HUDEP-2 (cell line): ENCODE results near the gene CACNA1C.
A peak's percentile ranks its signal among the peaks of the same experiment; 100 is the strongest.
"Not testable (repeated sequence)": the region's sequence is repeated elsewhere in the genome, so short reads cannot be mapped to it uniquely, and the experiment has no call there.

Experiments used
- DNase-seq, 76 experiments: peaks; one replicate each; lab custom pipeline; 2025; ENCODE audit not compliant: unreplicated experiment in 76 of 76; lab: John Stamatoyannopoulos, UW

The CACNA1C gene

GRCh38 chr12:2110127-2110526 lies 57.3 kb downstream of the CACNA1C start:
- DNase-seq = no peak

DNA sequence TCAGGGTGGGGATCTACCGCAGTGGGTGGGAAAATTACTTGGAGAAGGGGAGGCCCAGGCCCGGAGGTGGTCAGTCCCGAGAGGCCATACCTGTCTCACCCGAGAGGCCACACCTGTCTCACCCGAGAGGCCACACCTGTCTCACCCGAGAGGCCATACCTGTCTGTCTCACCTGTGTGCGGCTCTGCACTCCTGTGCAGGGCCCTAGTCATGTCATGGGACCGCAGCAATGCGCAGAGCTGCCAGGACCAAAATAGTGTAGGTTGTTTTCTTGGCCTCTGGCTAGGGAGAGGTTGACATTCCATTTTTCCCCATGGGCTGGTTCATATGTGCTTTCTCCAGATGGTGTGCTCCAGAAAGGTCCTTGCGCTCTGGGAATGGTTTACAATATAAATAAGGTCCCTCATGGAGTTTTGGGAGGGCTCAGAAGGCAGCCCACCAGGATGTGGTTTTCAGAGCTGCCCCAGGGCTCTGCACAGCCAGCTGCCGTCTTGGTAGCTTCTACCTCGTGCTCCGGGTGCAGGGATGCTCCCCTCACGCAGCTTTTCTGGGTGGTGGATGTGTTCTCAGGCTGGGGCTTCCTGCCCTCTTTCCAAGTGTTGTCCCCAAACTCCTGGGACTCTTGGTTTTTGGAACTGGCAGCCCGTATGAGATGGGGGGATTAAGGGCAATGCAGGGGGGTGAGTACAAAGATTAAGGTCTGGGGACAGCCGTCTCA lies 58.2 kb downstream of the CACNA1C start:
- DNase-seq = no peak

GRCh38 chr12:2111826-2112225 lies 59.0 kb downstream of the CACNA1C start:
- no peak for DNase-seq

- no peak for DNase-seq
These were observed 59.6 kb downstream of the CACNA1C start for GRCh38 chr12:2112401-2112800.

GRCh38 chr12:2113119-2113912 lies 60.5 kb downstream of the CACNA1C start:
- DNase-seq = no peak

DNA sequence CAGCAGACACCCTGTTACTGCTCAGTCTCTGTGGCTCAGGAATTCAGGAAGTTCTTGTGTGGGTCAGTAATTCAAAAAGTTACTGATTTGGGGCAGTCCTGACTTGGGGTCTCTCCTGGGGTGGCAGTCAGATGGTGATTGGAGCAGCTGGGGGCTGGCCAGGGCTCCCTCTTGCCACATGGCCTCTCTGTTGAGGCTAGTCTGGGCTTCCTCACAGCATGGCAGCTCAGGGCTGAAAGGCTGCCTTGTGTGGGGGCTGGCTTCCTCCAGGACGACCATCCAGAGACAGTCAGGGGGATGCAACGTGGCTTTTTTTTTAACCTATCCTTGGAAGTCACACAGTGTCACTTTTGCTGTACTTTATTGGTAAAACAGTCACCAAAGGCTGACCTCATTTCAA lies 61.3 kb downstream of the CACNA1C start:
- no peak for DNase-seq

GRCh38 chr12:2115101-2115845 lies 62.5 kb downstream of the CACNA1C start:
- DNase-seq = no peak

GRCh38 chr12:2117541-2117940 lies 64.8 kb downstream of the CACNA1C start:
- no peak for DNase-seq

GRCh38 chr12:2118061-2118460 lies 65.3 kb downstream of the CACNA1C start:
- DNase-seq = peak in 1 of 76 experiments; percentile 2

DNA sequence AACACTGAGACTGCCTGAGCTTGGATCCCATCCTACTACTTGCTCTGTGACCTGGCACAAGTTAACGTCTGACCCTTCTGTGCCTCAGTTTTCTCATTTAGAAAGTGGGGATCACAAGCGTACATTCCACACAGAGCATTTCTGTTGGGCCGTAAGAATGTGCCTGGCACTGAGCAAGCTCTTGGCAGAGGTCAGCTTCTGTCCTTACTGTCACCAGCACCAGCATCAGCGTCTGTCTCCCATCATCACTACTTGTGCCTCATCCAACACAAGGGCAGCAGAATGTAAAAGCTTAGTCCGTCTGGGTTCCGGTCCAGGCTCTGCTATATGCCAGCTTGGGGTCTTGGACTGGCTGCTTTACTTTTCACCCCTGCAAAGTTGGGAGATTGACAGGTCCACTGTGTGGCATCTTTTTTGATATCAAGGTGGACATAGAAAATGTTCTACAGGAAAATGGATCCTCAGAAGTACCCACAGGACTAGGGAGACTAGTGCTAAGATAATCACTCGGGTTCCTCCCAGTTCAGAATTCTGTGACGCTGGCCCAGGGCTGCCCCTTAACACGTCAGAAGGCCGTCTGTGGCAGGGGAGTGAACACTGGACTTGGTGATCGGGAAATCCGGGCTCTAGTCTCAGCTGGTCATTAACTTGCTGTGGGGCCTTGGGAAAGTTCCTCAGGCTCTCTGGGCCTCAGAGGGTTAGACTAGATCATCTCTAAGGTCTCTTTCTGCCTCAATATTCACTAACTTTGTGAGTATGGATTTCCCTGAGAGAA lies 65.9 kb downstream of the CACNA1C start:
- DNase-seq = no peak

- no peak for DNase-seq
These were observed 66.5 kb downstream of the CACNA1C start for GRCh38 chr12:2119266-2119665.

DNA sequence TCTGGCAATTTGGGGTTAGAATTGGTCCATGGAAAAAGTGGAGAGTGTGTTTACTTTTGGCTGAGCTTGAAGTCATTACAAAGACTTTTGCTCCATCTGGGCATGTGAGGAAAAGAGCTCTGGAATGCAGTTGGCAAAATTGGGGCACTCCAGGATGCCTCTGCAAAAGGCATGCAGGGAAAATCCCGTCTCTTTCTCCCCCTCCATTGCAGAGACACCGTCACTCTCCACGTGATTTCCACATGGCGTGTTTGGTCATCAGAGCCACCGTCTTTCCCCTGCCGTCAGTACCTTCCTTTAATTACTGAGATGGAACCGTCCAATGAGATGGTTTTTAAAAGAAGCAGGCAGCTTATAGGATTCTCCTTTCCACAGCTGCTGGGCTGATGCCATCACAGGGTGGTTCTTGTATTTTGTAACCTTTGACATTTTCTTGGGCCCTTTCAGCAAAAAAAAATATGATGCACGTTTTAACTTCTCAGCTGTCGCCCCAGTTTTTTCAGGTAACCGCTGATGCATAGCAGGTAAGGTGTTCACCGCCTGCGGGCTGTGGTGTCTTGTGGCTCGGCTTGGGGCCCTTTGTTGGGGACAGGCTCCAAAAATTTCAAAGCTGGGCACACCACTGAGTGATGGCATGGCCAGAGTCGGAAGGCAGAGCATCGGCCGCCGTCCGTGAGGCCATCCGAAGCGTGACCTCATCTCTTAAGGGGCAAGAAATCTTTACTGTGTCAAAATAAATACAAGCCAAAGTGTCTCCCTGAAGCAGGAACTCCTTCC lies 68.4 kb downstream of the CACNA1C start:
- no peak for DNase-seq

GRCh38 chr12:2124466-2125023 lies 71.8 kb downstream of the CACNA1C start:
- DNase-seq = no peak

- no peak for DNase-seq
These were observed 73.1 kb downstream of the CACNA1C start for GRCh38 chr12:2125651-2126522.

- no peak for DNase-seq
These were observed 74.1 kb downstream of the CACNA1C start for GRCh38 chr12:2126676-2127406.

DNA sequence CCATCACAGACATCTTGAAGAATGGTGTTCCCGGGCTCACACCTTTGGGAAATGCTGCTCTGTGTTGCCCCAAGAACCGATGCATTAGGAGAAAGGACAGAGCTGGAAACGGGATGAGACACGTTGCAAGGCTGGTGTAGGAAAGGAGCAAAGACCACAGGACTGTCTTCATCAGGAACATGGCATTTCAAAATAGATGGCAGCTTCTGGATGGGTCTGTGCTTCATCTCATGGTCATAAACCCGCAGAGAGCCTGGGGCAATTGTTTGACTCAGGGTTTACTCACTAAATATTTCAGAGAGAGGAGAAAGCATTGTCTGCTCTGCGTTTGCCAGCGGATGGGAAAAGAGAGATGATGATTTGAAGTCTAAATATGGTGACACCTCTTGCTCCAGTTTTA lies 76.3 kb downstream of the CACNA1C start:
- no peak for DNase-seq

DNA sequence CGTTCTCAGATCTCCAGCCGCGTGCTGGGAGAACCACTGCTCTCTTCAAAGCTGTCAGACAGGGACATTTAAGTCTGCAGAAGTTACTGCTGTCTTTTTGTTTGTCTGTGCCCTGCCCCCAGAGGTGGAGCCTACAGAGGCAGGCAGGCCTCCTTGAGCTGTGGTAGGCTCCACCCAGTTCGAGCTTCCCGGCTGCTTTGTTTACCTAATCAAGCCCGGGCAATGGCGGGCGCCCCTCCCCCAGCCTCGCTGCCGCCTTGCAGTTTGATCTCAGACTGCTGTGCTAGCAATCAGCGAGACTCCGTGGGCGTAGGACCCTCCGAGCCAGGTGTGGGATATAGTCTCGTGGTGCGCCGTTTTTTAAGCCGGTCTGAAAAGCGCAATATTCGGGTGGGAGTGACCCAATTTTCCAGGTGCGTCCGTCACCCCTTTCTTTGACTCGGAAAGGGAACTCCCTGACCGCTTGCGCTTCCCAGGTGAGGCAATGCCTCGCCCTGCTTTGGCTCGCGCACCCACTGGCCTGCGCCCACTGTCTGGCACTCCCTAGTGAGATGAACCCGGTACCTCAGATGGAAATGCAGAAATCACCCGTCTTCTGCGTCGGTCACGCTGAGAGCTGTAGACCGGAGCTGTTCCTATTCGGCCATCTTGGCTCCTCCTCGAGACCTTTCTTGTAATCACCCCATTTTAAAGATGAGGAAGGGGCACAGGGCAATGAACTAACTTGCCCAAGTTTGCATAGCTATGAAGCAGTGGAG lies 83.1 kb downstream of the CACNA1C start:
- not testable (repeated sequence) for DNase-seq
